ENCODE results near the gene EPS8L1.
"Not testable (repeated sequence)": the region's sequence is repeated elsewhere in the genome, so short reads cannot be mapped to it uniquely, and the experiment has no call there.

The EPS8L1 gene

DNA sequence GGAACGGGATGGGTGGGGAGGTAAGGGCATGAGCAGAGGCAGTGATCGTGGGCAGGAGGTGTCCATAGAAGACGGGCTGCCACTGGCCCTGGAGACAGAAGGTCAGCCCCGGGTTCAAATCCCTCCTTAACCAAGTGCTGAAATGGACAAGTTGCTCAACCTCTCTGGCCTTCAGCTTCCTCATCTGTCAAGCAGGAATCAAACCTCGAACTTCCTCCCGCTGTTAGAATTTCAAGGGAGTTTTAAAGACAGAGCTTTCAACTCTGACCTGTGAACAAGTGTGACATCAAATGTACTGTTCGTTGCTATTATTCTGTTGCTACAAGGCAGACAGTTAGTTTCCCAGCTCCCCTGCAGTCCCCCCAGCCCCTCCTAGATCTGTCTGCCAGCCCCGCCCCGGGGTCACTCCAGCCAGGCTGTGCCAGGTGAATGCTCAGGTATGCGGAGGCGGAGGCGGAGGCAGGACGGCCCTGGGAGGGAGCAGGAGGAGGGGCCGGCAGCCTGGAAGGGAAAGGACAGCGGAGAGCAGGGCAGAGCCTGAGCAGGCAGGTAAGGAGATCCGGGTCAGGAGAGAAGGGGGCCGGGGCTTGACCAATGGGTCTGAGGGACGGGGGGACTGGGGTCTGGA lies at the start of gene EPS8L1:
Gene EPS8L1, plus strand, starts transcription at position 499 of the 628 bp plus-strand sequence. CDS start 576 bp downstream, outside the sequence.
- DNase-seq (ENCODE audit: low read depth), result no peak

DNA sequence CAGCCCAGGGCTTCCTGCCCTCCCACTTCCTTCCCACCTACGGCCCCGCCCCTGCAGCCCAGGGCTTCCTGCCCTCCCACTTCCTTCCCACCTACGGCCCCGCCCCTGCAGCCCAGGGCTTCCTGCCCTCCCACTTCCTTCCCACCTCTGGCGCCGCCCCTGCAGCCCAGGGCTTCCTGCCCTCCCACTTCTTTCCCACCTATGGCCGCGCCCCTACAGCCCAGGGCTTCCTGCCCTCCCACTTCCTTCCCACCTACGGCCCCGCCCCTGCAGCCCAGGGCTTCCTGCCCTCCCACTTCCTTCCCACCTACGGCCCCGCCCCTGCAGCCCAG lies 48.6 kb upstream of the EPS8L1 start:
- not testable (repeated sequence) for DNase-seq (ENCODE audit: low read depth)

DNA sequence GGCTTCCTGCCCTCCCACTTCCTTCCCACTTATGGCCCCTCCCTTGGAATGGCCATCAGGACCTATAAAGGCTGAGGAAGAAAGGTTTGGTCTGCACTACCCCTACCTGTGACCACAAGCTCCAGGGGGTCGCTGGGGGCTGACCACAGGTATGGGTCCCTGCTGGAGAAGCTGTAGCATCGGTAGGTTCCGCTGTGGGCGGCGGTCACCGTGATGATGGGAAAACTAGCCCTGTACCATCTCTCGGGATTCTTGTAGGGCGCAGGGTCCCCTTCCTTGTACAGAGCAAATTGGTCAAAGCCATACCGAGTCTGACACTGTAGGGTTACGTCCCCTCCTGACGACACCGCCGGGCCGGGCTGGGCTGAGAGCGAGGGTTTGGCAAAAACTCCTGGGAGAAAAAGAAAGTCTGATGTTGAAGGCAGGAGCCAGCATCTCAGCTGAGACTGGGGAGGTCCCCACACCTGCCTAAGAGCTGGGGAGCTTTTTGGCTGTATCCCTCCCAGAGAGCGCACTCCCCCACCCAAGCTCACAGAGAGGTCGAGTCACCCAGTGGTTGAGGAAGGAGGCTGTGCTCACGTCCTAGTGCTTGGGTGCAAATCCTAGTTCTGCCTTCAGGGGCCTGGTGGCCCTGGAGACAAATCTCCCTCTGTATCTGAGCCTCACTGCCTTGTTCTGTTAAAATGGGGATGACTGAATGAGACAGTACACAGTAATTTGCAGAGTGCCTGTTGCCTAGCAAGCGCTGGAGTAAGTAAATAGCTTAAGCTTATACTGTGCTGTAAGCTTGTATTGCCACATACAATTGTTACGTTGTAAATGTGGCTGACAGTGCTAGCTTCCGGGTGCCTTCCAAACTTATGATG lies 48.0 kb upstream of the EPS8L1 start:
- no peak for DNase-seq (ENCODE audit: low read depth)

DNA sequence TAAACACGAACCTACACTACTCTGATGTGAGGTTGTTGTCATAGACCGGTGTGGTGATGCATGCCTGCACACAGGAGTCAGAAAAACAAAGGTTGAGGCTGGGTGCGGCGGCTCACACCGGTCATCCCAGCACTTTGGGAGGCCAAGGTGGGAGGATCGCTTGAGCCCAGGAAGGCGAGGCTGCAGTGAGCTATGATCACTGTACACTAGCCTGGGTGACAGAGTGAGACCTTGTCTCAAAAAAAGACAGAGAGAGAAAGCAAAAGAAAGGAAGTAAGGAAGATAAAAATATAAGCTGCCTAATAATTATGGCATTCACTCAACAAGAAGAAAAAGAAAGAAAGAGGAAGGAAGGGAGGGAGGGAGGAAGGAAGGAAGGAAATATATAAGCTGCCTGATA lies 46.9 kb upstream of the EPS8L1 start:
- no peak for DNase-seq (ENCODE audit: low read depth)

DNA sequence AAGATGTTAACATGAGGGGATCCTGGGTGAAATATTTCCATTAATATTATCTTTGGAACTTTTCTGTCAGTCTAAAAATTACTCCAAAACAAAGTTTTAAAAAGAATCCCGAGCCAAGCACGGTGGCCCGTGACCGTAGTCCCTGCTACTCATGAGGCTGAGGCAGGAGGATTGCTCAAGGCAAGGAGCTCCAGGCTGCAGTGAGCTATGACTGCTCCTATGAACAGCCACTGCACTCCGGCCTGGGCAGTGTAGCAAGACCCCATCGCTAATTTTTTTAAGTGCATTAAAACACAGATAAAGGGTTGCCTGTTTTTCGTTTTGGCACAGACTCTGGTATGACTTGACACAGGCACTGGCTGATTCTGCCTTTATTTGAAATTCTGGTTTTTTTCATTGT lies 44.5 kb upstream of the EPS8L1 start:
- DNase-seq (ENCODE audit: low read depth), result no peak

DNA sequence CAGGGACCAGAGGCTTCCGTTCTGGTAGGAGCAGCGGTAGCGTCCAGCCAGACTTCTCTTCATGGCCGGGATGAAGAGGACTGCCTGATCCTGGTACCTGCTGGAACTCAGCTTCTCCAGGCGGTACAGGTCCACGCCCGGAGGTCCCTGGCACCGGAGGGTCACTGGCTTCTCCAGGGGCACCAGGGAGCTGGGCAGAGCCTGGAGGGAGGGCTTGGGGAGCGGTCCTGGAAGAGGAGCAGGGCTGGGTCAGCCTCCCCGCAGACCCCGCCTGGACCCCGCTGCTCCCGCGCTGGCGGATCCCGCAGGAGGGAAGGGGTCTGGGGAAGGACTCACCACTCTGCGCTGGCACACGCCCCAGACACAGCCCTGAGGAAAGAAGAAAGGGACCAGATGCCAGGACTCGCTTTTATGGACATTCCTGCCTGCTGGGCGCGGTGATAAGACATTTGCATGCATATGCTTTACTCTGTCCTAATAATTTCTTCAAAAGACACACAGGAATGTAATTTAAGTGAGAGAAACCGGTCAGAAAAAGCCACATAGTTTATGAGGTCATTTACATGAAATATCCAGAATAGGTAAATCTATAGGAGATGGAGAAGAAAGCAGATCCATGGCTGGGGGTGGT lies 43.4 kb upstream of the EPS8L1 start:
- DNase-seq (ENCODE audit: low read depth), result no peak

DNA sequence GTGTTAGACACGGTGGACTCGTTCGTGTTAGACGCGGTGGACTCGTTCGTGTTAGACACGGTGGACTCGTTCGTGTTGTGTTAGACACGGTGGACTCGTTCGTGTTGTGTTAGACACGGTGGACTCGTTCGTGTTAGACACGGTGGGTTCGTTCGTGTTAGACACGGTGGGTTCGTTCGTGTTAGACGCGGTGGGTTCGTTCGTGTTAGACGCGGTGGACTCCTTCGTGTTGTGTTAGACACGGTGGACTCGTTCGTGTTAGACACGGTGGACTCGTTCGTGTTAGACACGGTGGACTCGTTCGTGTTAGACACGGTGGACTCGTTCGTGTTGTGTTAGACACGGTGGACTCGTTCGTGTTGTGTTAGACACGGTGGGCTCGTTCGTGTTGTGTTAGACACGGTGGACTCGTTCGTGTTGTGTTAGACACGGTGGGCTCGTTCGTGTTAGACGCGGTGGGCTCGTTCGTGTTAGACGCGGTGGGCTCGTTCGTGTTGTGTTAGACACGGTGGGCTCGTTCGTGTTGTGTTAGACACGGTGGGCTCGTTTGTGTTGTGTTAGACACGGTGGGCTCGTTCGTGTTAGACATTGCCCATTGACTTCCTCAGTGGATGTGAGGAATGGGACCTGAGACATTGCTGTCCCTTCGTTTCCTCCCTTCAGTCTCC lies 42.6 kb upstream of the EPS8L1 start:
- DNase-seq (ENCODE audit: low read depth), result not testable (repeated sequence)

DNA sequence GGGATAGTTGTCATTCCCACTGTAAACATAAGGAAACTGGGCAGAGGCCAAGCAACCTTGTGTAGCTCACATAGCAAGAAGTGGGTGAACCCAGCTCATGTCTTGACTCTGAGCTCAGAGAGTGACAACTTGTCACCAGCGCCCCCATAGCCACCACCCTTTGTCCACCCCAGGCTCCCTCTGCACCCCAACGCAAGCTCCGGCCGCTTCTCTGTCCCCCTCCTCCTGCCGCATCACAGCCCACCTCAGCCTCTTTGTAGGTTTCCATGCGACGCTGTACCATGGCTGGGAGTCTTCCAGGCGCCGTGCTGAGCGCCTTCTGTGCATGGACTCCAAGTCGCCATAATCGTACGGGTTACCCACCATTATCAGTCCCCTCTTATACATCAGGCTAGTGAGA lies 40.9 kb upstream of the EPS8L1 start:
- DNase-seq (ENCODE audit: low read depth), result no peak

DNA sequence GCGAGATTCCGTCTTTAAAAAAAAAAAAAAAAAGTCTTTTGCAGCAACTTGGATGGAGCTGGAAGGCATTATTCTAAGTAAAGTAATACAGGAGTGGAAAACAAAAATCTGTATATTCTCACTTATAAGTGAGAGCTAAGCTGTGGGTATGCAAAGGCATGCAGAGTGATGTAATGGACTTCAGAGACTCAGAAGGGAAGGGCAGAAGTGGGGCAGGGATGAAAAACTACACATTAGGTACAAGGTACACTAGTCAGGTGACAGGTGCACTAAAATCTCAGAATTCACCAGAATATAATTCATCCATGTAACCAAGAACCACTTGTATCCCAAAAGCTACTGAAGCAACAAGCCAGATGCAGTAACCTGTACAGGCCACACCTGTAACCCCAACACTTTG lies 39.6 kb upstream of the EPS8L1 start:
- no peak for DNase-seq (ENCODE audit: low read depth)

DNA sequence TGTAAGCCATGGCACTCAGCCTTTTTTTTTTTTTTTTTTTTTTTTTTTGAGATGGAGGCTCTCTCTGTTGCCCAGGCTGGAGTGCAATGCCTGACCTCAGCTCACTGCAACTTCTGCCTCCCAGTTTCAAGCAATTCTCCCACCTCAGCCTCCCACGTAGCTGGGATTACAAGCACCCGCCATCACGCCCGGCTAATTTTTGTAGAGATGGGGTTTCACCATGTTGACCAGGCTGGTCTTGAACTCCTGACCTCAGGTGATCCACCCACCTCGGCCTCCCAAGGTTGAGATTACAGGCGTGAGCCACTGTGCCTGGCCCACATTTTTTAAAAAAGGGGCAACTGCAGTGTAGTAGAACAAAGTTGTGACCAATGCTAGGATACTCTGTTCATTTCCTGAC lies 38.1 kb upstream of the EPS8L1 start:
- not testable (repeated sequence) for DNase-seq (ENCODE audit: low read depth)

DNA sequence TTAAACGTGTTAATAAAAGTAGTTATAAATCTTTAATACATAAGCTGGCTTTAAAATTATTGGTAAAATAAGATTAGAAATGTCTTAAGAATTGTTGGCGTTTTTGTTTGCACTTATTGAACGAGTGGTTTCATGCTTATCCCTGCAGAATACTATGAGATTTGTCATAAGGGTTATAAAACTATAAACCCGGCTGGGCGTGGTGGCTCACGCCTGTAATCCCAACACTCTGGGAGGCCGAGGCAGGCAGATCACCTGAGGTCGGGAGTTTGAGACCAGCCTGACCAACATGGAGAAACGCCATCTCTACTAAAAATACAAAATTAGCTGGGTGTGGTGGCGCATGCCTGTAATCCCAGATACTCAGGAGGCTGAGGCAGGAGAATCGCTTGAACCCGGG lies 35.0 kb upstream of the EPS8L1 start:
- not testable (repeated sequence) for DNase-seq (ENCODE audit: low read depth)

DNA sequence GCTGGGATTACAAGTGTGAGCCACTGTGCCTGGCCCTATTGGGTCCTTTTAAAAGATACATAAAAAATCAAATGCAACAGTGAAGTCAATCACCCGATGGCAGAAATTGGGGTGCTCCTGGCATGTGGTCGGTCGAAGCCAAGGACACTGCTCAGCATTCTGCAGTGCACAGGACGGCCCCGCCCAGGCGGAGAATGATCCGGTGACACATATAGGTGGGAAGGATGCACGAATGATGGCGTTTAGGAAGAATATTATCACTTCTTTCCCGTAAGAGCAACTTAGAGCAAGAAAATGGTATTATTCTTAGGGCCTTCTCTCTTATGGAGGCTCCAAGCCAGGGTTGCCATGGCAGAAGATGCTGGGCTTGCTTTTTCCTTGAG lies 34.4 kb upstream of the EPS8L1 start:
- DNase-seq (ENCODE audit: low read depth), result no peak

DNA sequence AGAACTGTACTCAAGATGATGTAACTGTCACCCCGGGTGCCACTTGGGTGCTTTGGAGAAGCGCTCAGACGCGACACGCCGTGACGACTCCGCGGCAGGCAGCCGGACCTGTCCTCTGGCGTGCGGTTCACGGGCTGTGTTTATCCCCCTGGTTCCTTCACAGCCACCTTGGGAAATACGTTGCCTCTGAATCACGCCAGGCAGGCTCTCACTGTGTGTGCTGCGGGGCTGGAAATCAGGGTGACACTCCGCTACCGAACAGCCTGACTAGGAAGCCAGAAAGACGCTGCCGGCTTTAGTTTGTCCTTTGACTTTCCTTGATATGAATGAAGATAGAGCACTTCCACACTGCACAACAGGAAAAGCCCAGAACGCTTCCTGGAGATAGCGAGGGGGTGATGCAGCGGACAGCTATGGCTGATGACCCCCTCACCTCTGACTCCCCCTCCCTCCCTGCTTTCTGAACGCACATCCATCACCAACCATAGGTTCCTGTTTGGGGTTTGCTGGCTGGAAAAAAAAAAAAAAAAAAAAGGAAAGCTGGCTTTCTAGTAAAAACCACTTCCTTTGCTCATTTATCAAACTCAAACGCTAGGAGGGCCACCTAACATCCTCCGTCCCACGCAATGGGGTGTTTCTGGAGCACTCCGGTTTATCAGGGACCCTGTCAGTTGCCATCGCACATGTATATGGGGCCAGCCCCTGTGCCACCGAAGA lies 33.9 kb upstream of the EPS8L1 start:
- no peak for DNase-seq (ENCODE audit: low read depth)

DNA sequence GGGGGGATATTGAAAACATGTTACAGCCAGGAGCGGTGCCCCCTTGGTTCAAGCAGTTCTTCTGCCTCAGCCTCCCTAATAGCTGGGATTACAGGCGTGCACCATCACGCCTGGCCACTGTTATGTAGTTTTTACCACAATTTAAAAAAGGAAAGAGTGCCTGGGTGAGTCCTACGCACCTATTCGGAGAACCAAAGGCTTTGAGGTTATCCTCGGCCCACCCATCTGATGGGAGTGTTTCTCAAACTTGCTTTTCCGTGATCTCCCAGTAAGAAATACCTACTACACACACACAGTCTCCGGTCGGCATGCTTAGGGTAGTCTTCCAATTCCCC lies 33.4 kb upstream of the EPS8L1 start:
- no peak for DNase-seq (ENCODE audit: low read depth)

DNA sequence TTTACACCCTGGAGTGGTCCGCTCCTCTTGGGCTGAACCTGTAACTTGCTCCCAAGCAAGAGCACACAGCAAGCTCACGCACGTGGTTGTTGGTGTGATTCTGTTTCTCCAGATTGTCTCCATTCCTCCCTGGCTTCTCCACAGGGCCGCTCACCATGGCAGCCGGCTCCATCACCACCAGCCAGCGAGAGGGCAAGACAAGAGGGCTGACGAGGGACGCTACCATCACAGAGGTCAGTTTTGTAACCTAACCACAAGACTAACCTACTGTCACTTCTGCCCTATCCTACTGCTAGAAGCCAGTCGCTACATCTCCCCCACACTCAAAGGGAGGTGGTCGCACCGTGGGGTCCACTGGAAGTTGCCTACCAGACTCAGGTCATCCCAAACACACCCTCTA lies 33.0 kb upstream of the EPS8L1 start:
- no peak for DNase-seq (ENCODE audit: low read depth)

DNA sequence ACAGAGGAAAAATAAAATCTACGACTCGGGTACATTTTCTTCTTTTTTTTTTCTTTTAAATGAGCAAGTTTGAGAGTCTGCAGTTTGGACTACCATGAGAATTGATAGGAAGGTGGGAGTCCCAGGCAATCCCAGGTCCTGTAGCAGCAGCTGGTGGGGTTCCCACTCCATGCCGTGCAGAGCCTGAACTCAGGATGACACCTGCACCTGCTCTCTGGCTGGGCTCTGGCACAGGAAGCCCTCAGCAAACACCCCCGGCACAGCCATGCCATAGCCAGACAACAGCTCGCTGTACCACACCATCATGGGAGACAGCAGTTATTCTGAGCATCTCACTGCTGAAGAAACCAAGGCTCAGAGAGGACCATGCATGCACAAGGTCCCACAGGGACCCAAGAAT lies 31.4 kb upstream of the EPS8L1 start:
- DNase-seq (ENCODE audit: low read depth), result no peak

DNA sequence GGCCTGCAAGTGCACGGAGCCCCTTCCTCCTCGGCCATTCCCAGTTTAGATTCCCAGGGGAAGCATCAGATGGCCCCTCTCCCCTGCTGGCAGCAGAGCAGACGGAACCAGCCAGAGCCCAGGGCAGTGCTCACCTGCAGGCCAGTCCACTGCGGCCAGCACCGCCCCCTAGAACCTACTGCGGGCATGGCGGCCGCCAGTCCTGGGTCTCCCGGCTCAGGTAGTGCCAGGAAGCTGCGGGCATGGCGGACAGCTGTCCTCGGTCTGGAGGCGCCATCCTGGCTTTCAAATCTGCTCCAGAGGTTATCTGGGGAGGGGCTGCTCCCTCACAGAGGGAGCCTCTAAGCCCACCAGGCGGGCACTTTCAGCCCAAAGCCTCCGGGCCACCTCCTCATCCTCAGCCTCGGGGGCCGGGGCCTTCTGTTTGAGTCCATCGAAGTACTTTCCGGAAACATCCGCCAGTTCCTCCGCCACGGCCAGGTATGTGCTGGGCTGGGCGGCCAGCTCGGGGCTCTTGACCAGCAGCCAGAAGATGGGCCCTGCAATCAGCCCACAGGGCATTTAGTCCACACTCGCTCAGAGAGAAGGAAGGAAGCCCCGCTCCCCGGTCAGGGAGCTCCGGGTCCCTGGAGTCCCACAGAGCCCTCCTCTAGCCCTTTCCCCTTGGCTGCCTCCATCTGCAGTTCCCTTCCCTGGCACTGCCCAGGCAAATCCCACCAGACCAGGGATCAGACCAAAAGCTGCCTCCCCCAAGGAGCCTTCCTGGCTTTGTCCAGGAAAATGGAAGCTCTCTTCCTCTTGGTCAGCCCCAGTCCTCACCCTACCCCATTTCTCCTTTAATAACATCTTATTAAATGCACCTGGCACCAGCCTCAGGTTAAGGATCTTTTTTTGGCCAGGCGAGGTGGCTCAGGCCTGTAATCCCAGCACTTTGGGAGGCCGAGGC lies 30.6 kb upstream of the EPS8L1 start:
- DNase-seq (ENCODE audit: low read depth), result no peak

DNA sequence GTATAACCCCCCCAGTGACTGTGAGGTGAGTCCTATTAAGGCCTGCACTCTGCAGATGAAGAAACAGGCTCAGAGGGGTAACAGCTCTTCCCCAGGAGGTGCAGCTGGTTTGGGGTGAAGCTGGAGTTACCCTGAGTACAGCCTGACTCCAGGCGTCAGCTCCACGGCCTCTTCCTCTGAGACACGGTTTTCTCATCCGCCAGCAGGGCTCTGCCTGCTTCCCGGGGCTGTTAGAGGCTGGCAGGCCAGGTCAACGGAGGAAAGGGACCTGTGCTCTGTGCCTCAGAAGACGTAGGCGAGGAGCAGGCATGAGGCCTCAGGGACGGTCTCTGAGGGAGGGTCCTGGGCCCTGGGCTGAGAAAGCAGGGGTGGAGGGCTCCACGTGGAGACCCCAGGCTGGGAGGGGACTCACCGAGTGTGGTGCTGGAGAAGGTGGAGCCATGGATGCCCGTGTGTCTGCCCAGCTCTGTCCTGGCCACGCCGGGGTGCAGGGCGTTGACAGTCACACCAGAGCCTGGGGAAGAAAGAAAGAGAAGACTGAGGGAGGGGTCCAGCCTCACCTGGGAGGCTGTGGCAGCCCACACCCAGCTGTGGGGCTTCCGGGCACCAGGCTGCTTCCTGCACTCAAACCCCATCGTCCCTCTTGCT lies 28.6 kb upstream of the EPS8L1 start:
- no peak for DNase-seq (ENCODE audit: low read depth)

DNA sequence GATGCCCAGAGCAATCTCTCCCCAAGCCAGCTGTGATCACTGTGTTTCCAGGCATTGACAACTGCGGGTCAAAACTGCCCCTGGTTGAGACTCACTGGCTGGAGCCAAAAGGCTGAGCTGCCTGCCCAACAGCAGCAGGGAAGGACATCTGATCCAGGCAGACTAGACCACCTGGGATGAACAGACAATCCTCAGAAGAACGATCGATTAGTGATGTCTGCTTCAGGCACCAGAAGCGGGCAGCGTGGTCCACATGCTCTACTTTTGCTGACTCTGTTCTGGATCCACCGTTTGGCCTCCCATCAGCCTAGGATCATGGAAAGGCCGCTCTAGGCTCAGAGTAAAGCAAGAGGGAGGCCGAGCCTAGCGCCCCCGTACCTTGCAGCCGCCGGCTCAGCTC lies 27.7 kb upstream of the EPS8L1 start:
- DNase-seq (ENCODE audit: low read depth), result no peak

DNA sequence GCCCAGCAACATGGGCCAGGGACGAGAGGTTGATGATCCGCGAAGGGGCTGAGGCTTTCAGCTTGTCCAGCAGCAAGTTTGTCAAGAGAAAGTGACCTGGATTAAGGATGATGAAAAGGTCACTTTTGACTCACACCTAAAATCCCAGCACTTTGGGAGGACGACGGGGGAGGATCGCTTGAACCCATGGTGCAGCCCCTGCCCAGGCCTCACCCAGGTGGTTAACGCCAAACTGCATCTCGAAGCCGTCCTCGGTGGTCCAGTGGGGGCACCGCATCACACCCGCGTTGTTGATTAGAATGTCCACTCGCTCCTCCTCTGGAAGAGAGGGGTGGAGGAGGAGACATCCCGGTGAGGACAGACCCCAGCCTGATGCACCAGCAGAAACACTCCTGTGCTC lies 27.2 kb upstream of the EPS8L1 start:
- no peak for DNase-seq (ENCODE audit: low read depth)

Data from amniotic epithelial cell (primary cell).